ENCODE data around the gene PPM1N.

Gene PPM1N

GRCh38 chr19:45542234-45542668 lies 44.0 kb downstream of the PPM1N start:
- DNase-seq (ENCODE audit: low read depth) = no peak

GRCh38 chr19:45547211-45547770 lies 49.0 kb downstream of the PPM1N start:
- DNase-seq (ENCODE audit: low read depth) = no peak

GRCh38 chr19:45547965-45548609 lies 49.8 kb downstream of the PPM1N start:
- no peak for DNase-seq (ENCODE audit: low read depth)
